Astrocyte (in vitro differentiated cells and primary cell): ENCODE measurements around the gene TBRG4. TPM values are rescaled to one million over a fixed set of nuclear protein-coding genes. Genes with fewer than 3 reads are reported as not detected.
A peak's percentile ranks its signal among the peaks of the same experiment; 100 is the strongest.

Experiments used
- DNase-seq: peaks from one replicate; pipeline ENCODE4 v3.0.0-alpha.2; 2010; ENCODE audit warnings: low read depth
- FAIRE-seq: peaks from 2 replicates; lab custom pipeline; 2011; peaks lifted over from hg19 to GRCh38; lab: Jason Lieb, UNC
- H2AFZ ChIP-seq: 2 replicates; pipeline ENCODE4 v1.6.0; 2012; ENCODE audit warnings: low read depth, low read length, inconsistent platforms
- H3K27ac ChIP-seq: 2 replicates; pipeline ENCODE4 v1.5.1; 2011; ENCODE audit warnings: low read depth, low read length, inconsistent platforms
- H3K27me3 ChIP-seq: 2 replicates; pipeline ENCODE4 v1.6.0; 2011; ENCODE audit warnings: low read length, inconsistent platforms; ENCODE audit not compliant: insufficient read depth
- H3K36me3 ChIP-seq: 2 replicates; pipeline ENCODE4 v1.5.1; 2011; ENCODE audit warnings: low read length, inconsistent platforms; ENCODE audit not compliant: insufficient read depth
- H3K4me1 ChIP-seq: 2 replicates; pipeline ENCODE4 v1.5.1; 2011; ENCODE audit warnings: low read length, inconsistent platforms; ENCODE audit not compliant: insufficient read depth
- H3K4me2 ChIP-seq: 2 replicates; pipeline ENCODE4 v1.6.0; 2012; ENCODE audit warnings: low read length, inconsistent platforms
- H3K4me3 ChIP-seq: 2 replicates; pipeline ENCODE4 v1.5.1; 2011; ENCODE audit warnings: low read depth, mild to moderate bottlenecking, low read length, inconsistent platforms; ENCODE audit not compliant: insufficient read depth
- H3K79me2 ChIP-seq: 2 replicates; pipeline ENCODE4 v1.6.0; 2012; ENCODE audit warnings: mild to moderate bottlenecking, low read length, inconsistent platforms; ENCODE audit not compliant: insufficient read depth
- H3K9ac ChIP-seq: 2 replicates; pipeline ENCODE4 v1.6.0; 2012; ENCODE audit warnings: mild to moderate bottlenecking, low read length, inconsistent platforms
- H3K9me3 ChIP-seq: 2 replicates; pipeline ENCODE4 v1.5.1; 2012; ENCODE audit warnings: low read depth, mild to moderate bottlenecking, low read length, inconsistent platforms; ENCODE audit not compliant: insufficient read depth
- H4K20me1 ChIP-seq: 2 replicates; pipeline ENCODE4 v1.6.0; 2012; ENCODE audit warnings: low read length, inconsistent platforms; ENCODE audit not compliant: insufficient read depth
- H3K27ac Mint-ChIP-seq: one replicate; pipeline ENCODE4 v1.8.0; 2021; ENCODE audit warnings: mild to moderate bottlenecking, mixed read lengths; ENCODE audit not compliant: unreplicated experiment
- H3K27me3 Mint-ChIP-seq: one replicate; pipeline ENCODE4 v1.8.0; 2021; ENCODE audit warnings: low read depth, mixed read lengths; ENCODE audit not compliant: unreplicated experiment
- H3K36me3 Mint-ChIP-seq: one replicate; pipeline ENCODE4 v1.8.0; 2021; ENCODE audit warnings: low read depth, mixed read lengths; ENCODE audit not compliant: unreplicated experiment
- H3K4me1 Mint-ChIP-seq: one replicate; pipeline ENCODE4 v1.8.0; 2021; ENCODE audit warnings: low read depth, mixed read lengths; ENCODE audit not compliant: unreplicated experiment
- H3K4me3 Mint-ChIP-seq: one replicate; pipeline ENCODE4 v1.8.0; 2021; ENCODE audit warnings: mild to moderate bottlenecking, moderate library complexity, mixed read lengths; ENCODE audit not compliant: unreplicated experiment
- H3K9me3 Mint-ChIP-seq: one replicate; pipeline ENCODE4 v1.8.0; 2021; ENCODE audit warnings: mild to moderate bottlenecking, mixed read lengths; ENCODE audit not compliant: unreplicated experiment
- EZH2 ChIP-seq: IDR thresholded peaks from 2 replicates; pipeline ENCODE4 v1.6.1; 2012; ENCODE audit warnings: mild to moderate bottlenecking, low read length, inconsistent platforms; ENCODE audit not compliant: insufficient read depth
- total RNA-seq: library from RNA; stranded (reverse); gene quantifications from 2 replicates; pipeline ENCODE4 v1.2.1, GENCODE V29; 2021
- TF ChIP-seq, protein P1 (sequence below): IDR thresholded peaks from 2 replicates; pipeline ENCODE4 v1.5.1; 2011; ENCODE audit warnings: low read depth, mild to moderate bottlenecking, inconsistent platforms, low read length, moderate library complexity; ENCODE audit not compliant: insufficient read depth

The TBRG4 gene
- total RNA-seq, 1 donor from 2014 or later, result 65.2 TPM

DNA sequence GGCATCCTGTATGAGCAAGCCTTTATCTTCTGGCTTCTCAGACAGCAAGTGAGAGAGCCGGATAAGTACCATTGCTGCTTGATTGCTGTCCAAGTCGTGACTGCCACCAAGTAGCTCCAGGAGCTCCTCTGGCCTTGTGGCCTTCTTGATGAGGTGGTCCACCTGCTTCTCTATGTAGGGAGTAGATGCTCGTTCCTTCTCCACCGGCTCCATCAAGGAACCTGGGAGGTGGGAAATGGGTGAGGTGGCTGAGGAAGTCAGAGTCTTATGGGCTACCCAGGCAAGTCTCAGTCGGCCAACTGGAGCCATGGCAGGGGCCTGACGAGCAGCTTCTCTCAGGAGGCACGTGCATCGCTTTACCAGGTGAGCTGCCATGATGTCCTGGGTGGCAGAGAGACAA, 2.6 kb downstream of the TBRG4 start:
- Histone ChIP-seq H3K4me3 (no peak overlapping the region), H3K4me1 (peaks cover 11% of the 10 kb centered on the region), H3K27ac (no peak overlapping the region), H2AFZ (no peak overlapping the region), H3K79me2 (peaks cover 77% of the 10 kb centered on the region), H3K27me3 (peaks cover 3% of the 10 kb centered on the region), H3K36me3 (peaks cover 35% of the 10 kb centered on the region), H4K20me1 (peaks cover 56% of the 10 kb centered on the region), H3K9me3 (no peaks in the 10 kb centered on the region), H3K4me2 (no peak overlapping the region), H3K9ac (no peak overlapping the region)
- TF ChIP-seq EZH2, result no peak
- TF ChIP-seq, protein P1, sequence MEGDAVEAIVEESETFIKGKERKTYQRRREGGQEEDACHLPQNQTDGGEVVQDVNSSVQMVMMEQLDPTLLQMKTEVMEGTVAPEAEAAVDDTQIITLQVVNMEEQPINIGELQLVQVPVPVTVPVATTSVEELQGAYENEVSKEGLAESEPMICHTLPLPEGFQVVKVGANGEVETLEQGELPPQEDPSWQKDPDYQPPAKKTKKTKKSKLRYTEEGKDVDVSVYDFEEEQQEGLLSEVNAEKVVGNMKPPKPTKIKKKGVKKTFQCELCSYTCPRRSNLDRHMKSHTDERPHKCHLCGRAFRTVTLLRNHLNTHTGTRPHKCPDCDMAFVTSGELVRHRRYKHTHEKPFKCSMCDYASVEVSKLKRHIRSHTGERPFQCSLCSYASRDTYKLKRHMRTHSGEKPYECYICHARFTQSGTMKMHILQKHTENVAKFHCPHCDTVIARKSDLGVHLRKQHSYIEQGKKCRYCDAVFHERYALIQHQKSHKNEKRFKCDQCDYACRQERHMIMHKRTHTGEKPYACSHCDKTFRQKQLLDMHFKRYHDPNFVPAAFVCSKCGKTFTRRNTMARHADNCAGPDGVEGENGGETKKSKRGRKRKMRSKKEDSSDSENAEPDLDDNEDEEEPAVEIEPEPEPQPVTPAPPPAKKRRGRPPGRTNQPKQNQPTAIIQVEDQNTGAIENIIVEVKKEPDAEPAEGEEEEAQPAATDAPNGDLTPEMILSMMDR, result no peak
- Mint-ChIP-seq H3K36me3 (no peaks in the 10 kb centered on the region), H3K27ac (no peak overlapping the region), H3K4me3 (no peak overlapping the region), H3K9me3 (no peaks in the 10 kb centered on the region), H3K4me1 (peaks cover 19% of the 10 kb centered on the region), H3K27me3 (peaks cover under 1% of the 10 kb centered on the region)
- no peak for FAIRE-seq
- no peak for DNase-seq

DNA sequence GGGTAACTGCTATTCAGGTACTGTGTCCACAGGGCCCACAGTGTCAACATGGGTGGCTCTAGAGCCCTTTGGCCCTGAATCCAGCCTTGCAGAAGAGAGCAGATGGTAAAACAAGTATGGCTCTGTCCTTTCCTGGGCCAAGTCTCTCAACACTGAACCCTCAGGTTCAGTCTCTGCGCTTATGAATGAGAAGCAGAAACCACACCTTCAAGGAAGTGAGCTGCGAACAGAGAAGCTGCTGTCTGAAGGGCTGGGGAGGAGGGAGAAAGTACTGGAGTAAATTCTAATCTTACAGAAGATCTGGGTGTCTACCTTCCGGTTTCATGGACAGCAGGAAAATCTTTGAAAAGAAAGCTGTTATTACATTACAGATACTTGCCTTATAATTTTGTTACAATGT, 4.1 kb downstream of the TBRG4 start:
- Mint-ChIP-seq H3K36me3 (peaks cover 6% of the 10 kb centered on the region), H3K9me3 (no peaks in the 10 kb centered on the region), H3K4me1 (peaks cover 14% of the 10 kb centered on the region), H3K27ac (no peak overlapping the region), H3K27me3 (no peaks in the 10 kb centered on the region), H3K4me3 (peak overlapping the region; percentile 60)
- FAIRE-seq (no peak), DNase-seq (no peak)
- no peaks in the 10 kb centered on the region for H3K27me3 ChIP-seq
- H4K20me1 ChIP-seq, result peaks cover 71% of the 10 kb centered on the region
- H2AFZ ChIP-seq, result no peak overlapping the region
- no peak overlapping the region for H3K4me3 ChIP-seq
- TF ChIP-seq, protein P1, result no peak
- TF ChIP-seq EZH2, result no peak
- H3K4me1 ChIP-seq, result peaks cover 11% of the 10 kb centered on the region
- no peak overlapping the region for H3K27ac ChIP-seq
- H3K79me2 ChIP-seq, result peaks cover 80% of the 10 kb centered on the region
- H3K9ac ChIP-seq, result no peak overlapping the region
- no peaks in the 10 kb centered on the region for H3K9me3 ChIP-seq
- no peak overlapping the region for H3K4me2 ChIP-seq
- H3K36me3 ChIP-seq, result peaks cover 48% of the 10 kb centered on the region

DNA sequence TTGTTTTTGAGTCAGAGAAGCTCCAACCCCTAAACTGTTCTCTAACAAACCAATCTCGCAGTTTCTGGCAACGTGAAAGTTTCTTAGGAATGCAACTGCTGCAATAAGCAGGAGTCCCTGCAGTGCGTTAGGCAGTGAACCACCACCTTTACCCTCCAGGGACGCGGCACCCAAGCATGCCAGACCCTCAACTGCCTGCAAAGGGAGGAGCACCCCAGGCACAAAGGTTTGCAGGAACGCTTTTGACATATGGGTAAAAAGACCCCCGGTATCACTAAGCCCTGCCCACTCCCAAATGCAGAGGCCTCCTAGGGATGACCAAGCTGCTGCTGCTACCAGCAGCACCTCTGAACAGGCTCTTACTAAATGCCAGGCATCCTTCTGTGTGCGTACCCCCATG, 4.7 kb downstream of the TBRG4 start:
- no peak overlapping the region for H3K4me3 ChIP-seq
- H2AFZ ChIP-seq, result no peak overlapping the region
- FAIRE-seq (no peak), DNase-seq (no peak)
- peaks cover 14% of the 10 kb centered on the region for H3K4me1 Mint-ChIP-seq
- no peak for TF ChIP-seq EZH2
- TF ChIP-seq, protein P1, result no peak
- peaks cover 76% of the 10 kb centered on the region for H4K20me1 ChIP-seq
- H3K27me3 Mint-ChIP-seq, result no peaks in the 10 kb centered on the region
- H3K9me3 Mint-ChIP-seq, result no peaks in the 10 kb centered on the region
- H3K36me3 ChIP-seq, result peaks cover 51% of the 10 kb centered on the region
- peaks cover 6% of the 10 kb centered on the region for H3K36me3 Mint-ChIP-seq
- H3K4me3 Mint-ChIP-seq, result no peak overlapping the region
- no peak overlapping the region for H3K27ac ChIP-seq
- H3K27ac Mint-ChIP-seq, result no peak overlapping the region
- no peaks in the 10 kb centered on the region for H3K9me3 ChIP-seq
- no peak overlapping the region for H3K4me2 ChIP-seq
- H3K27me3 ChIP-seq, result no peaks in the 10 kb centered on the region
- peaks cover 8% of the 10 kb centered on the region for H3K4me1 ChIP-seq
- no peak overlapping the region for H3K9ac ChIP-seq
- peaks cover 80% of the 10 kb centered on the region for H3K79me2 ChIP-seq
